Small intestine (tissue), 7 donors: ENCODE data around the gene CELA3A. TPM values are rescaled to one million over a fixed set of nuclear protein-coding genes. Genes with fewer than 3 reads are reported as not detected.
A peak's percentile ranks its signal among the peaks of the same experiment; 100 is the strongest.
"Not testable (repeated sequence)": the region's sequence is repeated elsewhere in the genome, so short reads cannot be mapped to it uniquely, and the experiment has no call there.

Experiments used
- DNase-seq, 2 donors: peaks; one replicate each; pipeline versions ENCODE4 v3.0.0 to v3.0.0-alpha.2; 2013
- FAIRE-seq: peaks from 2 replicates; lab custom pipeline; 2012; peaks lifted over from hg19 to GRCh38; lab: Jason Lieb, UNC
- H3K27ac ChIP-seq, 3 donors: one replicate each; pipeline ENCODE4 v1.5.1; 2013; ENCODE audit warnings: low read length in 2 of 3, mild to moderate bottlenecking in 2 of 3, control low read depth in 1 of 3, inconsistent platforms in 1 of 3, low read depth in 1 of 3, moderate library complexity in 1 of 3
- H3K27me3 ChIP-seq, 3 donors: one replicate each; pipeline ENCODE4 v1.6.1; 2013; ENCODE audit warnings: low read length in 3 of 3, inconsistent platforms in 1 of 3; ENCODE audit not compliant: control insufficient read depth in 3 of 3, insufficient read depth in 3 of 3
- H3K36me3 ChIP-seq, 3 donors: one replicate each; pipeline ENCODE4 v1.6.1; 2013; ENCODE audit warnings: low read length in 3 of 3, inconsistent platforms in 1 of 3, low read depth in 1 of 3, mild to moderate bottlenecking in 1 of 3, moderate library complexity in 1 of 3; ENCODE audit not compliant: control insufficient read depth in 3 of 3, insufficient read depth in 2 of 3
- H3K4me1 ChIP-seq, 3 donors: one replicate each; pipeline ENCODE4 v1.6.1; 2013; ENCODE audit warnings: low read length in 2 of 3, inconsistent platforms in 1 of 3, low read depth in 1 of 3, mild to moderate bottlenecking in 1 of 3, moderate library complexity in 1 of 3; ENCODE audit not compliant: control insufficient read depth in 3 of 3, insufficient read depth in 2 of 3
- H3K4me3 ChIP-seq, 3 donors: one replicate each; pipeline ENCODE4 v1.5.1; 2013; ENCODE audit warnings: low read length in 3 of 3, control low read depth in 1 of 3, inconsistent platforms in 1 of 3, low read depth in 1 of 3, mild to moderate bottlenecking in 1 of 3, moderate library complexity in 1 of 3
- H3K9me3 ChIP-seq, 2 donors: one replicate each; pipeline ENCODE4 v1.6.1; 2013; ENCODE audit warnings: low read depth in 1 of 2, low read length in 1 of 2; ENCODE audit not compliant: control insufficient read depth in 2 of 2, insufficient read depth in 1 of 2
- WGBS, 3 donors: extraction: QIAGEN DNeasy Blood & Tissue Kit; methylation state at CpG; one replicate each; pipeline ENCODE4 v1.1.7; 2013; 5-methylcytosine and 5-hydroxymethylcytosine counted together
- polyA plus RNA-seq, 4 donors: library from polyadenylated mRNA; stranded (reverse) in 3 of 4; unstranded in 1 of 4; fragments of 200-250 nt in 3 of 4; fragments of 120-200 nt in 1 of 4; gene quantifications; one replicate each; pipeline versions ENCODE4 v1.2.1 to v1.2.3, GENCODE V29; 2013
- donor health status: healthy with polysubstance abuse.
- donor health status: control.
- donor health status: control.
- donor health status: Bipolar disorder and iron deficiency.
- donor health status: healthy.

CELA3A gene
- polyA plus RNA-seq, 4 donors, result 0.16 to 30.6 (median 4.4) TPM

- H3K36me3 ChIP-seq, H3K27me3 ChIP-seq, H3K27ac ChIP-seq, FAIRE-seq, DNase-seq, H3K4me1 ChIP-seq, H3K9me3 ChIP-seq, H3K4me3 ChIP-seq: not testable (repeated sequence)
- WGBS, 3 donors, result 88 to 94% (median 92%) methylated on average over 13 of the region's 13 CpGs
Measured at GRCh38 chr1:22014575-22015206, 13.2 kb downstream of the CELA3A start.

GRCh38 chr1:22018583-22019559, 17.4 kb downstream of the CELA3A start:
- H3K36me3 ChIP-seq, result no peaks in the 10 kb centered on the region
- H3K9me3 ChIP-seq, result no peaks in the 10 kb centered on the region
- no peaks in the 10 kb centered on the region for H3K4me1 ChIP-seq
- peak overlapping the region in 1 of 3 donors; percentile 77 for H3K27ac ChIP-seq
- FAIRE-seq, result no peak
- no peaks in the 10 kb centered on the region for H3K27me3 ChIP-seq
- peak in 1 of 2 donors; percentile 39 for DNase-seq
- H3K4me3 ChIP-seq, result no peak overlapping the region
- WGBS, 3 donors, result 58 to 74% (median 68%) methylated on average over 10 of the region's 10 CpGs

- WGBS, 3 donors, result 91 to 94% (median 94%) methylated on average over 6 of the region's 6 CpGs
- Histone ChIP-seq H3K36me3 (no peaks in the 10 kb centered on the region), H3K27ac (no peak overlapping the region), H3K27me3 (no peaks in the 10 kb centered on the region), H3K9me3 (no peaks in the 10 kb centered on the region), H3K4me3 (no peak overlapping the region), H3K4me1 (peaks cover 0 to 8% (median 4%) of the 10 kb centered on the region in 3 donors)
- no peak for FAIRE-seq
- DNase-seq, result no peak
Measured at GRCh38 chr1:22021061-22021460, 19.6 kb downstream of the CELA3A start.

- Histone ChIP-seq H3K27ac (peak overlapping the region; percentile 94 to 98 (median 97)), H3K27me3 (no peaks in the 10 kb centered on the region), H3K9me3 (no peaks in the 10 kb centered on the region), H3K4me3 (peak overlapping the region; percentile 55 to 90 (median 57)), H3K36me3 (no peaks in the 10 kb centered on the region), H3K4me1 (peaks cover 0 to 12% (median 4%) of the 10 kb centered on the region in 3 donors)
- 1 to 5% (median 3%) methylated on average over 33 of the region's 33 CpGs for WGBS, 3 donors
- FAIRE-seq (no peak), DNase-seq (peak; percentile 54 to 92)
Measured at GRCh38 chr1:22024485-22025367, 23.3 kb downstream of the CELA3A start.

GRCh38 chr1:22025368-22026155, 24.1 kb downstream of the CELA3A start:
- Histone ChIP-seq H3K4me3 (peak overlapping the region; percentile 55 to 90 (median 57)), H3K9me3 (no peaks in the 10 kb centered on the region), H3K27me3 (no peaks in the 10 kb centered on the region), H3K27ac (peak overlapping the region; percentile 94 to 98 (median 97)), H3K4me1 (peaks cover 0 to 12% (median 4%) of the 10 kb centered on the region in 3 donors), H3K36me3 (no peaks in the 10 kb centered on the region)
- DNase-seq, result peak; percentile 90 to 91
- WGBS, 3 donors, result 1% methylated on average over 41 to 42 of the region's 42 CpGs
- FAIRE-seq, result no peak

- Histone ChIP-seq H3K4me3 (no peak overlapping the region), H3K36me3 (no peaks in the 10 kb centered on the region), H3K27ac (no peak overlapping the region), H3K27me3 (no peaks in the 10 kb centered on the region), H3K9me3 (no peaks in the 10 kb centered on the region), H3K4me1 (peaks cover 0 to 18% (median 4%) of the 10 kb centered on the region in 3 donors)
- DNase-seq (no peak), FAIRE-seq (no peak)
- WGBS, 3 donors, result 54 to 70% (median 69%) methylated on average over 3 of the region's 3 CpGs
Measured at GRCh38 chr1:22026924-22027289, 25.4 kb downstream of the CELA3A start.

- no peaks in the 10 kb centered on the region for H3K36me3 ChIP-seq
- FAIRE-seq (no peak), DNase-seq (no peak)
- no peaks in the 10 kb centered on the region for H3K27me3 ChIP-seq
- H3K27ac ChIP-seq, result no peak overlapping the region
- peaks cover 0 to 9% (median 0%) of the 10 kb centered on the region in 3 donors for H3K4me1 ChIP-seq
- WGBS, 3 donors, result 71 to 86% (median 73%) methylated on average over 4 of the region's 4 CpGs
- H3K4me3 ChIP-seq, result no peak overlapping the region
- no peaks in the 10 kb centered on the region for H3K9me3 ChIP-seq
Measured at GRCh38 chr1:22030057-22030456, 28.6 kb downstream of the CELA3A start.
